GM19455 (cell line): ENCODE measurements around the gene RAB5A.
A peak's percentile ranks its signal among the peaks of the same experiment; 100 is the strongest.
"Not testable (repeated sequence)": the region's sequence is repeated elsewhere in the genome, so short reads cannot be mapped to it uniquely, and the experiment has no call there.

Experiments used
- ATAC-seq: cut with Tn5 transposase; IDR thresholded peaks from one replicate; pipeline ENCODE4 v1.9.1; 2021; ENCODE audit not compliant: unreplicated experiment

RAB5A gene, protein sequence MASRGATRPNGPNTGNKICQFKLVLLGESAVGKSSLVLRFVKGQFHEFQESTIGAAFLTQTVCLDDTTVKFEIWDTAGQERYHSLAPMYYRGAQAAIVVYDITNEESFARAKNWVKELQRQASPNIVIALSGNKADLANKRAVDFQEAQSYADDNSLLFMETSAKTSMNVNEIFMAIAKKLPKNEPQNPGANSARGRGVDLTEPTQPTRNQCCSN

DNA sequence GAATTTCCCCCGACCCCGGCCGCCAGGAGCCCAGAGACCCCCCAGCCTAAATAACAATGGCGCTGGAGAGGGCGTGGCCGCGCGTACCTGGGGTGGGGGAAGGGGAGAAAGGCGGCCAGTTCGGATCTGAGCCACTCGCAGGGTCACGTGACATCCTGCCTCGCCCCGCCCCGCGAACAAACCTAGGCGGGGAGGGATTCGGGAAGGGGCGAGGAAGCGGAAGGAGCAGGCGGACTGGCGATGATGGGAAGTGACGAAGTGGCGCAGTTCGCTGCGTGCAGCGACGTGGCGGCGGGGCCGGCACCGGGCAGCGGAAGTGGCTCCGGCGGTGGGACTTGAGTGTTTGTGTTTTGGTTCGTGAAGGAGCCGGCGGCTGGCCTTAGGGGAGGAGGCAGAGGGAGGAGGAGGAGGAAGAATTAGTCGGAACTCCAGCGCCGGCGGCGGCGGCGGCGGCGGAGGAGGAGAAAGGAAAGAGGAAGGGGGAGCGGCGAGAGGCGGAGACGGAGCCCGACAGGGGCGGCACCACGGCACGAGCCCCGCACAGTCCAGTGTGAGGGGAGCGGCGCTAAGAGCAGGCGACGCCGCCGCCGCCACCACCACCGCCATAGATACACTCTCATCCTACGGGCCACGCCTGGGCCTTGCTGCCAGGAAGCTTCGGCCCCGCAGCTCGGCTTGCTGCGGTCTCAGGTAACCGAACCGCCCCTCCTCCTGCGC lies at the start of gene RAB5A:
RAB5A (plus strand) TSS at position 266 of the 717 bp plus-strand sequence. CDS start 3,802 bp downstream, outside the sequence.
- ATAC-seq: peak; percentile 94

DNA sequence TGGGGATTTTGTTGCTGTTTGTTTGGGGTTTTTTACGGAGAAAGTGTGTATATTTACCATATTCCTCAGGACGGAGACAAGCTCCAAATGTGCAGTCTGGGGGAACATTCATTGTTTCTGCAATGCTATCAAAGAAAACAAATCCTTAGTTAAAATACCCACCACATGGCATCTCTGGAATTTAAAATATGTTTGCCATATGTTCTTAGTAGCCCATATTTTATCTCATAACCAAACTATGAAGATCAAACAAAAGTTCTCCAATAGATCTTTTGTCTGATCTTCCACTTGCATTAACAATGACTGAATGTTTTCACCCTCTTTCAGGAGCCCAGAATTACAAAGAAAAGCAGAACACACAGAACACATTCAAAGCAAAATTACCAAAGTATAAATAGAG lies 48.2 kb upstream of the RAB5A start:
- ATAC-seq: no peak

DNA sequence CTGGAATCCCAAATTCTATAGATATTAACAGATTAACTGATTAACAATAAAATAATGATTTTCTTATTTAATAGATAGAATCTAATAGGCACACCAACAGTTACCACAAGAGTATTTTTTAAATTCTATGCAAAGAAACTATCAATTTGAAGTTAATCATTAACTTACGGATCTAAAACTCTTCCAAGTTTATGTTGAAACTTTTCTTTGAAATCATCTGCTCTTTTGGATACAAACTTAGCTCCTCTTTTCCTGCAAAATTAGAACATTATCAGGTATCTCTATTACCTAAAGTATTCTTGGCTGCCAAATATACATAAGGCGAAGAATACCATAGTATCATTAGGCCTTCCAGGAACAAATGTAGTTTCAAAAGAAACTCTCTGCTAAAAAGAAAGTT lies 47.6 kb upstream of the RAB5A start:
- ATAC-seq: no peak

DNA sequence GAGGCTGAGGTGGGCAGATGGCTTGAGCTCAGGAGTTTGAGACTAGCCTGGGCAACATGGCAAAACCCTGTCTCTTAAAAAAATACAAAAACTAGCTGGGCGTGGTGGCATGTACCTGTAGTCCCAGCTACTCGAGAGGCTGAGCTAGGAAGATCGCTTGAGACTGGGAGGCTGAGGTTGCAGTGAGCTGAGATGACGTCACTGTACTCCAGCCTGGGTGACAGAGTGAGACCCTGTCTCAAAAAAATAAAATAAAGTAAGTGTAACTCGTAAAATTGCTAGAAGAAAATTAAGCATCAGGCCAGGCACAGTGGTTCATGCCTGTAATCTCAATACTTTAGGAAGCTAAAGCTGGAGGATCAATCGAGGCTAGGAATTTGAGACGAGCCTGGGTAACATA lies 47.1 kb upstream of the RAB5A start:
- ATAC-seq: not testable (repeated sequence)

DNA sequence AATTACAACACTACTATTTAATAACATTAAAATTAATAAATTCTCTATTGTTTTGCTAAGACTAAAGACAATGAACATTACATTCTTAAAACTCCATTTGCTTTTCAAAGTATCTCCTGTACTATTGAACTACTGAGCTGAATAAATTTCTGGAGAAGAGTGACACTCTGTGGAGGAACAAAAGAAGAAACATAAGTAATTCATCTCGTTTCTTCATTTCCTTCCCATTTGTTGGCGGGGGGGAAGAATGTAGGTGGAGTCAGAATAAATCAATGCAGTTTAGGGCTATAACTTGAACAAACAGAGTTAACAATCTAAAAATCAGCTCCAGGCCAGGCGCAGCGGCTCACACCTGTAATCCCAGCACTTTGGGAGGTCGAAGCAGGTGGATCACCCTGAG lies 45.6 kb upstream of the RAB5A start:
- no peak for ATAC-seq

DNA sequence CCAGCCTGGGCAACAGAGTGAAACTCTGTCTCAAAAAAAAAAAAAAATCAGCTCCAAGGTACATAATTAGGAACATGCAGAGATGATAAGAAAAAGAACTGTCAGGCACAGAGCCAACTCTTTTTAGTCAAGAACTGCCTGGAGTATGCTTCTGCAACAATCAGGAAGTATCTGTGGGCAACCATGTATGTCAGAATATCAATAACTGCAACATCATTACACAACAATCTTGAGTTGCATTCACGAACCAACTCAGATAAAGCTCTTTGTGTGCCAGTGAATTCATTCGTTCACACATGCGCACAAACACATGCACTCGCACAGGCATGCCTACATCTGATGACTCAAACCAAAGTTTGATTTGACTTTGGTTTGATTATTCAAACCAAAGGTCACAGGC lies 45.0 kb upstream of the RAB5A start:
- no peak for ATAC-seq

DNA sequence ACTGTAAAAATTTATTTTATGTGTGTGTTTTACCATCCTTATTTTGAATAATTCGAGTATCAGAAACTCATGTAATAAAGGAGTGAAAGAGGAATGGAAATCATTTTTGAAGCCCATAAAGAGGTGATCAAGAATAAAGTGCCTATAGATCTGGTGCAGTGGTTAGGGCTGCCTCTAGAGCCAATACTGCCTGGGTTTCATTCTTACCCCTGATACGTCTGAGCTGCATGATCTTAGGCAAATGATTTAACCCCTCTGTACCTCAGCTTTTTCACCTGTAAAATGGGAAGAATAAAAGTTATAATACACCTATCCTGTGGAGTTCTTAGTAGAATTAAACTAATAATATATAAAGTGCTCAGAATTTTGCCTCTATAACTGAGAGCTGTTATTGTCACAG lies 43.2 kb upstream of the RAB5A start:
- ATAC-seq: no peak

DNA sequence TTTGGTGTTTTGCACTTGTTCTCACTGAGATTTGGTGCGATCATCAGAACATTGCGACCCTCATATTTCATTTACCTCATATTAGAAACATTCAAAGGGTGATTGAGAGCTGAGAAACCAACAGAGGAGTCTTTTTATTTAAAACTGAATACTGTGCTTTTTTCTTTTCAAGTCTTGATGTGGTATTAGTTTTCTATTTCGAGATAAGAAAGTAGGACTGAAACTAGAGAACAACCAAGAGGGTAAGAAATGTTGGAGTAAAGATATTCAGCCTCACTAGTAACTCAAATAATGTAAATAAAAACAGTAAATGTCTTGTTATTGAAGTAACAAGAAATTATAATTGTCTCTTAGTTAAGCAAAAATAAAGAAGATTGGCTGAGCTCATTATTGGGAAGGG lies 39.4 kb upstream of the RAB5A start:
- ATAC-seq: no peak

DNA sequence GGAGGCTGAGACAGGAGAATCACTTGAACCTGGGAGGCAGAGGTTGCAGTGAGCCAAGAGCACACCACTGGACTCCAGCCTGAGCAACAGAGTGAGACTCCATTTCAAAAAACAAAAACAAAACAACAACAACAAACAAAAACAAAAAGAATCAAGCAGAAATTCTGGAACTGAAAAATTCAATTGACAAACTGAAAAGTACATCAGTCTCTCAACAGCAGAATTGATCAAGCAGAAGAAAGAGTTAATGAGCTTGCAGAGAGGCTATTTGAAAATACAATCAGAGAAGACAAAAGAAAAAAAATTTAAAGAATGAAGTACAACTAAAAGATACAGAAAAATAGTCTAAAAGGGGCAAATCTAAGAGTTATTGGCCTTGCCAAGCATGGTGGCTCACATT lies 35.4 kb upstream of the RAB5A start:
- ATAC-seq: no peak

DNA sequence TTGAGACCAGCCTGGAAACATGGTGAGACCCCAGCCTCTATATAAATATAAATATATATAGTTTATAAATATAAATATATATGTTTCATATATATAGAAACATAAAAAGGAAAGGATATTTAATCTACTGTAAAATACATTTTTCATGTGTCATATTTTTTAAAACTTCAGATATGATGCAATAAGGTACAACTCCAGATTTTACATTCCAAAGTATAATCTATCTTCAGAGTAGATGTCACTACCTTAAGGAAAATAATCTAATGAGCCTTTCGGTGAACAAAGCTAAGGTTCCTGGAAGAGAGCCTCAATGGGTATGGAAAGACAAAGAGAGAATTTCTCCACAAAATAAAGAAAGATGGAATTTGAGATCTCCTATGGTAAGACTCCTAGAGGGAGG lies 29.7 kb upstream of the RAB5A start:
- ATAC-seq: no peak

DNA sequence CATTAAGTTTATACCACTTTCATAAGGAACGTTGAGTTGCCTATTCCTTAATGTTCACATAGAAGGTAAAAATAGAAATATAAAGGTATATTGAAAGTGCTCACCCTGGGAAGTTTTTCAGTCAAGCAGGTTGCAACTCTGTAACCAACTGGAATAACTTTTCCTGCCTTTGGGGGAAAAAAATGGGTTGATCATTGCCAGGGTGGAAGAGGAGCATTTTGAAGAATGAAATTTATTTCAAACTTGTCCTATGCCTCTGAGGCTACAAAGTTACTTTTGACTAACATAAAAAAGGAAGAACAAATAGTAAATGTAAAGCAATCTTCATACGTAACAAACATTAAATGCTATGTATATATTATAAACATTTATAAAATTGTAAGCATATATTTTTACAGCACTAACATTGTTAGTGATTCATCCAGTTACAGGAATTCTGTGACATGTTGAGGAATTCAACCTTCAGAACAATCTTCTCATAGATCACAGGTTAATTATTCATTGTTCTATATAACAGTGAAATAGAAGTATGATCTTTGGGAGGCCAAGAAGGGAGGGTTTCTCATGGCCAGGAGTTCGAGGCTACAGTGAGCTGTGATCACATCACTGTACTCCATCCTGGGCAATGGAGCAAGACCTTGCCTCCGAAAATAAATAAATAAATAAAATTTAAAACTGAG lies 26.4 kb upstream of the RAB5A start:
- ATAC-seq: no peak

DNA sequence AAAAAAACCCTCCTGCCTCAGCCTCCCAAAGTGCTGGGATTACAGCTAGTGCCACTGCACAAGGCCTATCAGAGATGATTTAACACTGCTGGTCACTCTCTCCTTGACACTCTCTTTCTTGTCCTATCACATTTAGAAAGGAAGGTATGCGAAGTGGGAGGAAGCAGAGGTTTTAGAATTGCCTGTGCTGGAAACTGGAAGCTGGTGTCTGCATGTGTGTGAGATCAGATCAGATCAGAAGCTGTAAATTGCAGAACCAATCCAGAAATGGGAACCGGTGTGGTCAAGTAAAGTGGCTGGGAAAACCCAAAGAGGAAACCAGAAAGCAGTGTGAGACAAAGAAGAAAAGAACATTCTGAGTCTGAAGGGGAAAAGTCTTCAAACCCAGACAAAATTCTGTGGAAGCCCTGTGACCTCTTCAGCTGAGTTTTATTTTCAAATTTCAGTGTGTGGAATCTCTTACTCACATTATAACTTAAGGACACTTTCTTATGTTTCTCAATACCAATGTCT lies 15.7 kb upstream of the RAB5A start:
- ATAC-seq: peak; percentile 76

DNA sequence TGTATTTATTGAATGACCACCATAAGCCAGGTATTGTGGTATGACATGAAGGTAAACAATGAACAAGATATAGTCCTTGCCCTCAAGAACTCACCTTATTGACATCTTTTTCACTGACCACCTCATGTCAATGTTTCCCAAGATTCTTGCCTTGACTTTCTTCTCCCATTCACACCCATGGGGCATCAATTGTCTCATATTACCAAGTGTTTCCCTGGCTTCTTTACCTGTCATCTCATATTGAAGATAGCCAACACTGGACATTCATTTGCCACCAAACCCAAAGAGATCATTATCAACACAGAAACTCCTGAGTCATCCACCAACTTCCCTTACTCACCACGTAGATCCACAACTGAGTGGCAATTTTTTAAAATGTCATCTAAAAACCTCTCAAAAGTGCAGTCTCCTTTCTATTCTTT lies 15.1 kb upstream of the RAB5A start:
- ATAC-seq: peak; percentile 42

DNA sequence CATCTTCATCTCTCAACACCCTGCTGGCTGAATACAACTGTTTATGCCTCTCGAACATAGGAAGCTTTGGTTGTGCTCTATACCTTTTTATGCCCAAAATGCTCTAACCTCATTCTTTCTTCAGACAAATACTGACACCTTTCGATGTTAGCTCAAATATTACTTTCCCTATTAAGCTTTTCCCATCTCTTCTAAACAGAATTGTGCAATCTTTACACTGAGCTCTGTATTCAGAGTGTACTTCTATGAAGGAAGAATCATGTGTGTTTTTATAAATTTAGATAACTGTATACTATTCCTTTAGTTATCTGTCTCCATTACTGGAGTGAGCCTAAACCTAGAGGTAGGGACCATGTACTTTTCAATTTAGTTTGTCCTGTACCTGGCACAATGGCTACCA lies 14.5 kb upstream of the RAB5A start:
- ATAC-seq: no peak

DNA sequence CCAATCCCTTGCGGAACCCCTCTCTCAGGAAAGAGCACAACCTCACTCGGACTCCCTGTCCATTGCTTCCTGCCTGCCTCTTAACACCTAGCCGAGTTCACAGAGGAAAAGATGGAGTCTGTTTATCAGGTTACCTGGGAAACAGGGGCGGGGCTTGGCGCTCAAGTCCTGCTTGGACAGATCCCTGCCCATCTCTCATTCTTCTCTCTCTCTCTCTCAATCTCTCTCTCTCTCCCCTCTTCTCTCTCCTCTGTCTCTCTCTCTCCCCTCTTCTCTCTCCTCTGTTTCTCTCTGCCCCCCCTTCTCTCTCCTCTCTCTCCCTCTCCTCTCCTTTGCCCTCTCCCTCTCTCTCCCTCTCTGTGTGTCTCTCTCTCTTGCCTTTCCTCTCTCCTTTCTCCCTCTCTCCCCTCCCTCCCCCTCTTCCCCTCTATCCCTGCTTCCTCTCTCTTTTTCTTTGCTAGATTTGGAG lies 12.8 kb upstream of the RAB5A start, which contains the start of gene EFHB:
EFHB (minus strand) TSS at position 120 of the 469 bp plus-strand sequence. CDS start 199 bp downstream, outside the sequence.
- ATAC-seq: no peak

DNA sequence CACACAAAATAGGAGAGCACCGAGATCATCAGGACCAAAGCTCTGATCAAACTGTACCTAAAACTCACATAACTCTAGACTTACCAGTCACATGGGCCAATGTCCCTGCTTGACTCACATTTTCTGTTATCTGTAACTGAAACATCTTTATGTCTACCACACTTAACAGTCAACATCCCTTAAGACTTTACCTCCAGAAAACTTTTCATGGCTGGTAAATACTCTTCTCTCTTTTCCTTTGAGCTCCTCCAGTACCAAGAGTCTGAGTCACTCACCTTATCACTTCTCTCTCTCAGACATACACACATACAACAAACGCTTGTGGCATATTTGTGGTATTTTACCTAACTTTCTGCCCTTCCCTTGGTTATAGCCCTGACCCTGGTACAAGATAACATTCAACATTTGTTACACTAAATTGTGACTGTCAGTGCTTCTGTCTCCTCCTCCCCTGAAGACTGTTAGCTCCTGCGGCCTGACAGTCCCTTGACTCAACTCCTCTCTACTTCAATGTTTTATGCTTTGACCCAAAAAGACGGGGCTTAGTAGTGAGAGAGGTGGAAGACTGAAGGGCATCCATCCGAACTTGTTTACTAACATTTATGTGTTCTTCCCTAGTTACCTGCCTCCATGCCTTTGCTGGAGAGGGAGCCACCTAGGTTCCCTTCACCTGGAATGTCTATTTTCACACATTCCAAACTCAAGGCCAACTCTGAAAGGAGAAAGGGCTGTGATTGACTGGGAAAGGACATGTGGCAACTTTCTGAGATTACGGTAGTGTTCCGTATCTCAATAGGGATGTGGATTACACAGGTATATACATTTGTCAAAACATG lies 9.2 kb upstream of the RAB5A start:
- no peak for ATAC-seq

DNA sequence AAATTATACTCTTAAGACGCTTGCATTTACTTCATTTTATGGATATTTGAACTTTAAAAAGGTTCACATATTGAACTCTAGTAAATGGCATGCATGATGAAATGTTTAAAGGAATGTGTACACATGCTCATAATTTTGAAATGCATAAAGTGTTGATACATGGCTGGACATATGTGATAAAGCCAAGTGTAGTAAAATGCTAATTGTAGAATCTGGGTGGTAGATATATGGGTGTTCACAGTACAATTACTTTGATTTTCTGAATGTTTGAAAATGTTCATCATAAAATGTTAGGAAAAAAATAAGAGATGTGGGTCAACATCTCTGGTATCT lies 8.6 kb upstream of the RAB5A start:
- no peak for ATAC-seq

DNA sequence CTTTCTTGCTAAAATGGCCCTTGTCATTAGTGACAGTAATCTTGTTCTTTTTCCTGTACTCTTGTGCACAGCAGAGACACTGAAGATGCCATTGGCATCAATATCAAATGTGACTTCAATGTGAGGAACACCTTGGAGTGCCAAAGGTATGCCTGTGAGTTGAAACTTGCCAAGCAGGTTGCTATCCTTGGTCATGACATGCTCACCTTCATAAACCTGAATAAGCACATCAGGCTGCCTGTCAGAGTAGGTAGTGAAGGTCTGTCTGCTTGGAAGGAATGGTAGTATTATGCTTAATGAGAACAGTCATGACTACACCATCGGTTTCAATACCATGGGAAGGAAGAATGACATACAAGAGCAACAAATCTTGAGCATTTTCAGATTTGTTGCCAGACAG lies 6.3 kb upstream of the RAB5A start:
- no peak for ATAC-seq

DNA sequence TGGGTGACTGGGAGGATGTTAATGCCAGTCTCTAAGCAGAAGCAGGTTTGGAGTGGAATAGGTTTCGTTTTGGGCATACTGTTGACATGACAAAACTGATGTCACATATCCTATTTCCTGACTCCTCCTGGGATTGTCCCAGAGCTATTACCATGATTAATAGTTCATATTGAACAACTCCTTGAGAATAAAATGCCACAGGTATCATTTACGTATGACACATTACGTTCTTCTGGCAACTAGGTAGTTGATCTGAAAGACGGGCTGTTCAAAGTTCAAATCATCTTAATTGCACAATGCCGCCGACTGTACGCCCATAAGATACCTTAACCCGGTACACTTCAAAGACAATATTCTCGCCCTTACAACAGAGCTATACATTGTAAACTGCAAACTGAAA lies 1.4 kb upstream of the RAB5A start:
- ATAC-seq: no peak

DNA sequence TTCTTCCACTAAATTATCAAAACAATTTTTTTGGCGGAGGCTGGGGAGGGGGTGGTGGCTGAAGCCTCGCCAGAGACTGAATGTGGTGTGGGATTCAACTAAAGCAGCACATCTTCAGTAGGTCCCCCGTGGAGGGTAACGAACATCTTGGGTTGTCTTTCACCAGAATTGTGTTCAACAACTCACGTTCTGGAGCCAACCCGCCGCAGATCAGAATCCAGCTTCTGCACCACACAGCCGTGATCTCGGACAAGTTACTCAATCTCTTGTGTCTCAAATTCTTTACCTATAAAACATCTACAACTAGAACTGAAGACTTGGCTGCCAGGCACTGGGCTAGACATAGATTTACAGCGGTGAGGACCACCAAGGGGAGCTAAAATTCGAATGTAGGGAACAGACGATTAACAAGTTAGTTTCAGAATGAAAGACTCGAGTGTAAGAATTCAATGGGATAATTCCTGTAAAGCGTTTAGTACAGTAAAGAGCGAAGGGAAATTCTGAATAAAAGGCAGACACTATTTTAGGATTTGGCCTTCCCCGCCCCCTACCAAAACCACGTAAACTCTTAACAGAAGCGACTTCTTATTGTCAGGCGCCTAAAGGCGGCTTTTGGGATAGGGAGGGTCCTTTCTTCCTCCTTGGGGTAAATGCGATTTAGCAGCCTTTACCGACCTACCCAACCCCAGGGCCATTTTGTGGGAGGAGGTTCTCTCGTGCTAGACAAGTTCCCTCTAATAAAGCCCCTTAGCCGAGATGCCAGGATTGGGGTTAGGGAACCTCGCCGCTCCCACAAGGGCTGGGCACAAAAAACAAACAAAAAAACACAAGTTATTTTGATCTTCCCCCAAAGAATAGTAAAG lies 697 bp upstream of the RAB5A start:
- peak; percentile 7 for ATAC-seq
